Measurements from ENCODE around the gene NFKBIA. TPM values are rescaled to one million over a fixed set of nuclear protein-coding genes. Genes with fewer than 3 reads are reported as not detected.
"Not testable (repeated sequence)": the region's sequence is repeated elsewhere in the genome, so short reads cannot be mapped to it uniquely, and the experiment has no call there.

NFKBIA gene
- total and polyA plus RNA-seq, 7 donors = 48.7 to 151 (median 94.0) TPM

DNA sequence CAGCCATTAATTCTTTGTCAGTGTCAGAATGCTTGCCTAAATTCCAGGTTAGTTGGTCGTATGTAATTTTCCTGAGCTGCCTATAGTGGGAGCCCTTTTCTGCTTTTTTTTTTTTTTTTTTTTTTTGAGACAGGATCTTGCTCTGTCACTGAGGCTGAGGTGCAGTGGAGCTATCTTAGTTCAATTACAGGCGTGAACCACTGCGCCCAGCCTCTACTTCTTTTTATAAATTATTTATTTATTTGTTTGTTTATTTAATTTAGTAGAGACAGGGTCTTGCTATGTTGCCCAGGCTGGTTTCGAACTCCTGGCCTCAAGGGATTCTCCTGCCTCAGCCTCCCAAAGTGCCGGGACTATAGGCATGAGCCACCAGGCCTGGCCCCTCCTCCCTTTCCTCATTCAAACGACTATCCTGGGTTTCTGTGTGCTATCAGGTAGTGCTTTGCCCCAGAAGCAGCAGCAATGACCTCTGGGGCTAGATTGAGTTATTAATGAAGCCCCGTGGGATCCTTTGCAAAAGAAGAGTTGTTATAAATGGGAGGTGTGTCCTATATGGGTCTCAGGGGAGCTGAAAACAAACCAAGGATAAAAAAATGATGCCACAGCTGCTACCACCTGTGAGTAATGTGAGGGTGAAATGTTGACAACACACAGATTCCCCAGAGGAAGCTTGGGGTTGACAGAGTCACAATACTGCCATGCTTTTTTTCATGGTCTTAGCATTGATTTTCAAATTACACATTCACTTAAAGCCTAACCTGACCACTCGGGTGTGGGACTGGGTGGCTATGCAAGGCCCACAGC, 34.6 kb upstream of the NFKBIA start:
- no peaks in the 10 kb centered on the region for H3K4me1 ChIP-seq
- no peaks in the 10 kb centered on the region for H3K36me3 ChIP-seq (ENCODE audit: insufficient read depth in 1 of 2, low read depth in 1 of 2)
- DNase-seq (no peak), ATAC-seq (no peak)
- H3K27me3 ChIP-seq (ENCODE audit: insufficient read depth in 3 of 3, low read length in 2 of 3) = no peaks in the 10 kb centered on the region
- H3K4me3 ChIP-seq = no peak overlapping the region
- 54 to 56% (median 55%) methylated on average over 8 of the region's 8 CpGs for WGBS, 3 donors
- H3K27ac ChIP-seq = no peak overlapping the region
- TF ChIP-seq, protein P1, sequence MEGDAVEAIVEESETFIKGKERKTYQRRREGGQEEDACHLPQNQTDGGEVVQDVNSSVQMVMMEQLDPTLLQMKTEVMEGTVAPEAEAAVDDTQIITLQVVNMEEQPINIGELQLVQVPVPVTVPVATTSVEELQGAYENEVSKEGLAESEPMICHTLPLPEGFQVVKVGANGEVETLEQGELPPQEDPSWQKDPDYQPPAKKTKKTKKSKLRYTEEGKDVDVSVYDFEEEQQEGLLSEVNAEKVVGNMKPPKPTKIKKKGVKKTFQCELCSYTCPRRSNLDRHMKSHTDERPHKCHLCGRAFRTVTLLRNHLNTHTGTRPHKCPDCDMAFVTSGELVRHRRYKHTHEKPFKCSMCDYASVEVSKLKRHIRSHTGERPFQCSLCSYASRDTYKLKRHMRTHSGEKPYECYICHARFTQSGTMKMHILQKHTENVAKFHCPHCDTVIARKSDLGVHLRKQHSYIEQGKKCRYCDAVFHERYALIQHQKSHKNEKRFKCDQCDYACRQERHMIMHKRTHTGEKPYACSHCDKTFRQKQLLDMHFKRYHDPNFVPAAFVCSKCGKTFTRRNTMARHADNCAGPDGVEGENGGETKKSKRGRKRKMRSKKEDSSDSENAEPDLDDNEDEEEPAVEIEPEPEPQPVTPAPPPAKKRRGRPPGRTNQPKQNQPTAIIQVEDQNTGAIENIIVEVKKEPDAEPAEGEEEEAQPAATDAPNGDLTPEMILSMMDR (IDR thresholded peaks at IDR 0.05) = peak; percentile 11
- intact Hi-C loops (cut with DNase I) = no loop called here
- H3K9me3 ChIP-seq = peaks cover 4% of the 10 kb centered on the region

GRCh38 chr14:35438492-35438891, 33.9 kb upstream of the NFKBIA start:
- H3K27me3 ChIP-seq (ENCODE audit: insufficient read depth in 3 of 3, low read length in 2 of 3); H3K27ac ChIP-seq; H3K4me1 ChIP-seq; intact Hi-C loops (cut with DNase I); H3K4me3 ChIP-seq; ATAC-seq; H3K9me3 ChIP-seq; H3K36me3 ChIP-seq (ENCODE audit: insufficient read depth in 1 of 2, low read depth in 1 of 2); DNase-seq: not testable (repeated sequence)
- 88 to 93% (median 88%) methylated on average over 9 of the region's 9 CpGs for WGBS, 3 donors

DNA sequence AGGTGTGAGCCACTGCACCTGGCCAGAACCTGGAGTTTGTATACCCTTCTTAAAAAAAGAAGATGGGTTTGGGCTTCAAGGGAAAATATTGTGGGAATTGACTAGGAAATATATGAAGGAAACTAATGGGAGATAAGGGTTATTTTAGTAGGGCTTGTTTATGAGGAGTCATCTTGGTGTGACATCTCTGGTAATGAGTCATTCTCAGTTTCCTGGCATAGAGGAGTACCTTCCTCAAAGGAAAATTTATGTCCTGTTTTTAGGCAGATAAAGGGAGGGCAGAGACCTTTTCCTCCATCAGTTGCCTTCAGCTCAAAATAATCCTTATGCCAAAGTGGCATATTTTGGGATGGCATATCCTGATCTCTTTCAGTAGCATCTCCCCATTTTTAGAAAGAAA, 30.6 kb upstream of the NFKBIA start:
- Histone ChIP-seq H3K4me1 (no peaks in the 10 kb centered on the region), H3K36me3 (ENCODE audit: insufficient read depth in 1 of 2, low read depth in 1 of 2) (no peaks in the 10 kb centered on the region), H3K27ac (no peak overlapping the region), H3K4me3 (no peak overlapping the region), H3K27me3 (ENCODE audit: insufficient read depth in 3 of 3, low read length in 2 of 3) (no peaks in the 10 kb centered on the region), H3K9me3 (peaks cover 4% of the 10 kb centered on the region)
- no peak for ATAC-seq
- TF ChIP-seq, protein P1 (IDR thresholded peaks at IDR 0.05) = no peak
- intact Hi-C loops (cut with DNase I) = no loop called here
- no peak for DNase-seq

DNA sequence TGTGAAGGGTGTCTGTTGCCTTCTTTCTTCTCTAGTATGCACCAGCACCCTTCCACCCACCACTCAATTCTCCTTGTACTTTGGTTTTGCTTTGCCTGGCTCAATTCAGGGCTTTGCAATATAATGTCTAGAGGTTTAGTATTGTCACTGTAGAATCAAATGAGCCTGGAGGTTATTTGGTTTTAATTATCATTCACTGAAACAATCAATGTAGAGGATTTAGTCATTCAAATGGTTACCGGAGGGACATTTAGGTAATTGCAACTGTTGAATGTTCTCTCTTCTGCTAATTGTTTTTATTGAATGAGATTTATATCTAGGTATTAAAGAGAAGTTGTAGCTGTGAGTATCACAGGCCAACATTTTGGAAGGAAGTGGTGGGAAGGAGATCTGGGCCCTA, 29.3 kb upstream of the NFKBIA start:
- DNase-seq = no peak
- Histone ChIP-seq H3K9me3 (peaks cover 4% of the 10 kb centered on the region), H3K4me1 (no peaks in the 10 kb centered on the region), H3K27me3 (ENCODE audit: insufficient read depth in 3 of 3, low read length in 2 of 3) (no peaks in the 10 kb centered on the region), H3K36me3 (ENCODE audit: insufficient read depth in 1 of 2, low read depth in 1 of 2) (no peaks in the 10 kb centered on the region), H3K4me3 (no peak overlapping the region), H3K27ac (no peak overlapping the region)
- TF ChIP-seq, protein P1 (IDR thresholded peaks at IDR 0.05) = no peak
- 95 to 98% (median 95%) methylated on average over 1 of the region's 1 CpG for WGBS, 3 donors
- intact Hi-C loops (cut with DNase I) = no loop called here
- ATAC-seq = no peak

DNA sequence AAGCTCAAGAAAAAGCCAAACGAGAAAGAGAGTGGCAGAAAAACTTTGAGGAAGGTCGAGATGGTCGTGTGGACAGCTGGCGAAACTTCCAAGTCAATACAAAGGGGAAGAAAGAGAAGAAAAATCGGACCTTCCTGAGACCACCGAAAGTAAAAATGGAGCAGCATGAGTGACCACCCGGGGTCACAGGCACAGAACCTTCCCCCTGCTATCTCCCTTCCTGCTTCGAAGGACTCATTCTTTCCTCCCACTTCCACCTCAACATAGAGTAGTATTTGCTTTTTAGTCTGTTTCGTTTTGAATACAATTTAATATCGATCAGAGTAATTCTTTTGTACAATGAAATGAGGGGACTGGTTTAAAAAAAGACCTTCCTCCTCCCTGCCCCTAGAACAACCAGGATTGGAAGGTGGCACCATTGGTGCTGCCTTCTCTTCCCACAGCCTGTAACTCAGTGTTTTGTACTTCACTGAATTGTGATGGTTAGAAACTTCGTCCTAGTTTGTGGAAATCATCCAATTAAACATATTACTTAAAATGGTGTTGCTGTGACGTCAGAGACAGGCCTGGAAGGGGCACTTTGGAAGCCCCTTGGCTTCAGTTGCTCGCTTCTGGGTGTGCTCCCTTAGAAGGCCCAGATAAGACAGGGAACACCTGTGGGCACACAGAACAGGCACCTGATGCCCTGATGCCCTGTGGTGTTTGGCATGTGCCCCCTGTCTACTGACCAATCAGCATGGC, 26.1 kb upstream of the NFKBIA start:
- 75 to 81% (median 78%) methylated on average over 12 to 13 of the region's 13 CpGs for WGBS, 3 donors

More for the DNA sequence above, 26.1 kb upstream of the NFKBIA start:
- no peaks in the 10 kb centered on the region for H3K27me3 ChIP-seq (ENCODE audit: insufficient read depth in 3 of 3, low read length in 2 of 3)
- TF ChIP-seq, protein P1 (IDR thresholded peaks at IDR 0.05) = no peak
- H3K4me3 ChIP-seq = no peak overlapping the region
- no peak overlapping the region for H3K27ac ChIP-seq
- H3K4me1 ChIP-seq = no peaks in the 10 kb centered on the region
- H3K36me3 ChIP-seq (ENCODE audit: insufficient read depth in 1 of 2, low read depth in 1 of 2) = no peaks in the 10 kb centered on the region
- no peak for ATAC-seq
- intact Hi-C loops (cut with DNase I) = no loop called here
- DNase-seq = no peak
- H3K9me3 ChIP-seq = peaks cover 3% of the 10 kb centered on the region
